ENCODE measurements around the gene RHCE. TPM values are rescaled to one million over a fixed set of nuclear protein-coding genes. Genes with fewer than 3 reads are reported as not detected.

RHCE gene
- total and polyA plus RNA-seq, 9 of the 15 experiments (the other 6 are each of a cell fraction or from before 2014, with no cell fraction given): 5.4 to 31.5 (median 12.6) TPM

- no peak; the same call in 1 of the 2 replicates for TF ChIP-seq MGA (IDR thresholded peaks at IDR 0.05)
- TF ChIP-seq JUND (IDR thresholded peaks at IDR 0.05; ENCODE audit: borderline replicate concordance, low read depth, low read length): 0 out of 2 replicates have a peak, but pooled peaks have one; percentile 3
- TF ChIP-seq JUND (tag; IDR thresholded peaks at IDR 0.05; ENCODE audit: borderline replicate concordance, low read depth, low read length): no peak
- peak; percentile 34 for TF ChIP-seq ARID1B (IDR thresholded peaks at IDR 0.05)
- TF ChIP-seq CBX5 (IDR thresholded peaks at IDR 0.05; ENCODE audit: borderline replicate concordance, low read depth): no peak
- TF ChIP-seq PHF8 (IDR thresholded peaks at IDR 0.05; ENCODE audit: borderline replicate concordance, low read length): peak; percentile 83; the same call in 1 of the 2 replicates
- TF ChIP-seq ETV1 (tag; conservative IDR thresholded peaks at IDR 0.05; ENCODE audit: low read depth): peak; percentile 59
- no peak for TF ChIP-seq ZKSCAN8 (CRISPR knock-in tag; IDR thresholded peaks at IDR 0.05)
- peak; percentile 66 for TF ChIP-seq POLR2H (tag; IDR thresholded peaks at IDR 0.05; ENCODE audit: low read depth)
- TF ChIP-seq, protein P1, sequence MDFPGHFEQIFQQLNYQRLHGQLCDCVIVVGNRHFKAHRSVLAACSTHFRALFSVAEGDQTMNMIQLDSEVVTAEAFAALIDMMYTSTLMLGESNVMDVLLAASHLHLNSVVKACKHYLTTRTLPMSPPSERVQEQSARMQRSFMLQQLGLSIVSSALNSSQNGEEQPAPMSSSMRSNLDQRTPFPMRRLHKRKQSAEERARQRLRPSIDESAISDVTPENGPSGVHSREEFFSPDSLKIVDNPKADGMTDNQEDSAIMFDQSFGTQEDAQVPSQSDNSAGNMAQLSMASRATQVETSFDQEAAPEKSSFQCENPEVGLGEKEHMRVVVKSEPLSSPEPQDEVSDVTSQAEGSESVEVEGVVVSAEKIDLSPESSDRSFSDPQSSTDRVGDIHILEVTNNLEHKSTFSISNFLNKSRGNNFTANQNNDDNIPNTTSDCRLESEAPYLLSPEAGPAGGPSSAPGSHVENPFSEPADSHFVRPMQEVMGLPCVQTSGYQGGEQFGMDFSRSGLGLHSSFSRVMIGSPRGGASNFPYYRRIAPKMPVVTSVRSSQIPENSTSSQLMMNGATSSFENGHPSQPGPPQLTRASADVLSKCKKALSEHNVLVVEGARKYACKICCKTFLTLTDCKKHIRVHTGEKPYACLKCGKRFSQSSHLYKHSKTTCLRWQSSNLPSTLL (IDR thresholded peaks at IDR 0.05): peak; percentile 80
- TF ChIP-seq RBM22 (IDR thresholded peaks at IDR 0.05; ENCODE audit: low read depth, low read length, poor library complexity, severe bottlenecking): no peak
- 0 out of 2 replicates have a peak, but pooled peaks have one; percentile 20 for TF ChIP-seq SIN3B (IDR thresholded peaks at IDR 0.05; ENCODE audit: low read depth)
These were observed 82.2 kb downstream of the RHCE start, which contains the start of gene TMEM50A (continued) for GRCh38 chr1:25338188-25338981.

All from K562 (cell line).